ENCODE measurements around the gene PIGS. TPM values are rescaled to one million over a fixed set of nuclear protein-coding genes. Genes with fewer than 3 reads are reported as not detected.

PIGS gene
- polyA plus RNA-seq, 1 of the 3 experiments (the other 2 are of a cell fraction) = 78.5 TPM

GRCh38 chr17:28579526-28579925 is 8.2 kb upstream of the PIGS start:
- TF ChIP-seq MAX (IDR thresholded peaks at IDR 0.05; ENCODE audit: low read depth) (no peak), IRF3 (IDR thresholded peaks at IDR 0.05; ENCODE audit: low read depth, low read length) (no peak), MXI1 (IDR thresholded peaks at IDR 0.05; ENCODE audit: low read depth, low read length) (no peak), EP300 (IDR thresholded peaks at IDR 0.05; ENCODE audit: borderline replicate concordance in 1 of 2, low read depth in 1 of 2, low read length in 1 of 2) (no peak), YY1 (IDR thresholded peaks at IDR 0.05; ENCODE audit: low read depth) (no peak), RXRA (IDR thresholded peaks at IDR 0.05; ENCODE audit: borderline replicate concordance, low read depth) (no peak), RFX5 (IDR thresholded peaks at IDR 0.05; ENCODE audit: low read length) (no peak), SMC3 (IDR thresholded peaks at IDR 0.05; ENCODE audit: low read depth, low read length) (no peak), GABPA (IDR thresholded peaks at IDR 0.05; ENCODE audit: low read depth) (no peak)
- 91% methylated on average over 4 of the region's 4 CpGs for WGBS (ENCODE audit: low lambda C conversion rate)
- CTCF ChIA-PET = interaction anchor here (0.9 kb wide), 1 partner anchor 9 kb away, joined by 4 read pairs; no protein-coding TSS in a partner anchor
- Histone ChIP-seq H3F3A (replicated peaks; ENCODE audit: insufficient read depth) (peaks cover 19% of the 10 kb centered on the region), H3K36me3 (replicated peaks in 1 of 2; ENCODE audit: control insufficient read depth in 1 of 2, insufficient read depth in 2 of 2, low read length in 1 of 2) (peaks cover 28 to 65% of the 10 kb centered on the region in 2 experiments), H2AFZ (ENCODE audit: low read depth) (no peak overlapping the region), H3K79me2 (ENCODE audit: insufficient read depth) (no peaks in the 10 kb centered on the region), H3K4me3 (ENCODE audit: low read depth in 2 of 2, low read length in 1 of 2) (no peak overlapping the region), H3K4me1 (ENCODE audit: control insufficient read depth in 1 of 2, insufficient read depth in 2 of 2, low read depth in 1 of 2, low read length in 1 of 2) (peaks cover 0 to 22% of the 10 kb centered on the region in 2 experiments; a peak in 2 of 4 replicates), H3K27ac (ENCODE audit: low read depth in 2 of 2, low read length in 1 of 2) (no peak overlapping the region), H4K20me1 (ENCODE audit: insufficient read depth) (no peaks in the 10 kb centered on the region), H3K9me3 (no peaks in the 10 kb centered on the region), H3K27me3 (ENCODE audit: insufficient read depth) (no peaks in the 10 kb centered on the region), H3K9ac (no peak overlapping the region), H3K9me2 (no peaks in the 10 kb centered on the region), H3K4me2 (no peak overlapping the region)
- no peak for DNase-seq
- POLR2A ChIA-PET = no interaction called here

GRCh38 chr17:28578246-28579195 is 7.2 kb upstream of the PIGS start:
- Histone ChIP-seq H3K4me3 (ENCODE audit: low read depth in 2 of 2, low read length in 1 of 2) (no peak overlapping the region), H4K20me1 (ENCODE audit: insufficient read depth) (no peaks in the 10 kb centered on the region), H3K9ac (no peak overlapping the region), H3K27ac (ENCODE audit: low read depth in 2 of 2, low read length in 1 of 2) (no peak overlapping the region), H2AFZ (ENCODE audit: low read depth) (no peak overlapping the region), H3K79me2 (ENCODE audit: insufficient read depth) (no peaks in the 10 kb centered on the region), H3K27me3 (ENCODE audit: insufficient read depth) (no peaks in the 10 kb centered on the region), H3K9me2 (no peaks in the 10 kb centered on the region), H3K9me3 (no peaks in the 10 kb centered on the region), H3K4me1 (ENCODE audit: control insufficient read depth in 1 of 2, insufficient read depth in 2 of 2, low read depth in 1 of 2, low read length in 1 of 2) (peaks cover 0 to 27% of the 10 kb centered on the region in 2 experiments; a peak in 2 of 4 replicates), H3K36me3 (replicated peaks in 1 of 2; ENCODE audit: control insufficient read depth in 1 of 2, insufficient read depth in 2 of 2, low read length in 1 of 2) (peaks cover 26 to 55% of the 10 kb centered on the region in 2 experiments), H3K4me2 (no peak overlapping the region), H3F3A (replicated peaks; ENCODE audit: insufficient read depth) (peaks cover 19% of the 10 kb centered on the region)
- DNase-seq = no peak
- 94% methylated on average over 8 of the region's 8 CpGs for WGBS (ENCODE audit: low lambda C conversion rate)
- ChIA-PET POLR2A (no interaction called here), CTCF (interaction anchor here (0.9 to 1.6 kb wide), 3 partner anchors 8 to 34 kb away, joined by 3 to 4 read pairs (median 3); no protein-coding TSS in a partner anchor)
- no peak for TF ChIP-seq GATA2 (CRISPR knock-in tag; IDR thresholded peaks at IDR 0.05)
- no peak for TF ChIP-seq TEAD4 (IDR thresholded peaks at IDR 0.05; ENCODE audit: borderline replicate concordance, insufficient read depth)
- no peak for TF ChIP-seq TAF1 (IDR thresholded peaks at IDR 0.05; ENCODE audit: borderline replicate concordance, low read depth, low read length)
- TF ChIP-seq CHD2 (IDR thresholded peaks at IDR 0.05; ENCODE audit: low read length, partially characterized antibody) = no peak
- no peak for TF ChIP-seq NFIC (IDR thresholded peaks at IDR 0.05; ENCODE audit: borderline replicate concordance)
- TF ChIP-seq USF2 (IDR thresholded peaks at IDR 0.05; ENCODE audit: borderline replicate concordance, low read depth, low read length) = no peak
- no peak for TF ChIP-seq MEF2A (IDR thresholded peaks at IDR 0.05; ENCODE audit: borderline replicate concordance, low read depth)
- no peak for TF ChIP-seq POLR2AphosphoS5 (IDR thresholded peaks at IDR 0.05; ENCODE audit: low read depth, low read length)
- TF ChIP-seq FOXJ3 (CRISPR knock-in tag; IDR thresholded peaks at IDR 0.05) = no peak
- no peak for TF ChIP-seq EP300 (IDR thresholded peaks at IDR 0.05; ENCODE audit: borderline replicate concordance in 1 of 2, low read depth in 1 of 2, low read length in 1 of 2)
- TF ChIP-seq REST (IDR thresholded peaks at IDR 0.05; ENCODE audit: low read depth, low read length) = no peak

Data from SK-N-SH (cell line).